ENCODE measurements around the gene PHOSPHO2.
"Not testable (repeated sequence)": the region's sequence is repeated elsewhere in the genome, so short reads cannot be mapped to it uniquely, and the experiment has no call there.

PHOSPHO2 gene

GRCh38 chr2:169684135-169684565 lies 10.1 kb upstream of the PHOSPHO2 start:
- no peak for DNase-seq (ENCODE audit: low spot score)

- DNase-seq (ENCODE audit: low spot score), result not testable (repeated sequence)
These were observed 9.6 kb upstream of the PHOSPHO2 start for GRCh38 chr2:169684712-169685111.

- DNase-seq (ENCODE audit: low spot score), result not testable (repeated sequence)
These were observed 7.4 kb upstream of the PHOSPHO2 start for GRCh38 chr2:169686825-169687224.

GRCh38 chr2:169687943-169688342 lies 6.3 kb upstream of the PHOSPHO2 start:
- DNase-seq (ENCODE audit: low spot score), result not testable (repeated sequence)

- no peak for DNase-seq (ENCODE audit: low spot score)
These were observed 3.3 kb upstream of the PHOSPHO2 start for GRCh38 chr2:169690958-169691357.

- DNase-seq (ENCODE audit: low spot score), result no peak
These were observed 1.6 kb upstream of the PHOSPHO2 start for GRCh38 chr2:169692718-169693117.

- DNase-seq (ENCODE audit: low spot score), result peak; percentile 3
These were observed 909 bp upstream of the PHOSPHO2 start for GRCh38 chr2:169693360-169693759.

- DNase-seq (ENCODE audit: low spot score), result no peak
These were observed 608 bp downstream of the PHOSPHO2 start for GRCh38 chr2:169694894-169695260.

- DNase-seq (ENCODE audit: low spot score), result no peak
These were observed 2.1 kb downstream of the PHOSPHO2 start for GRCh38 chr2:169696381-169696780.

- not testable (repeated sequence) for DNase-seq (ENCODE audit: low spot score)
These were observed 4.9 kb downstream of the PHOSPHO2 start for GRCh38 chr2:169699173-169699572.

- DNase-seq (ENCODE audit: low spot score), result no peak
These were observed 8.7 kb downstream of the PHOSPHO2 start for GRCh38 chr2:169702996-169703395.

- DNase-seq (ENCODE audit: low spot score), result no peak
These were observed 10.0 kb downstream of the PHOSPHO2 start for GRCh38 chr2:169704160-169704708.

GRCh38 chr2:169705927-169706326 lies 11.7 kb downstream of the PHOSPHO2 start:
- peak; percentile 40 for DNase-seq (ENCODE audit: low spot score)

GRCh38 chr2:169707626-169708025 lies 13.4 kb downstream of the PHOSPHO2 start:
- no peak for DNase-seq (ENCODE audit: low spot score)

- DNase-seq (ENCODE audit: low spot score), result no peak
These were observed 15.1 kb downstream of the PHOSPHO2 start for GRCh38 chr2:169709331-169709730.

GRCh38 chr2:169709981-169710380 lies 15.7 kb downstream of the PHOSPHO2 start:
- peak; percentile 46 for DNase-seq (ENCODE audit: low spot score)

GRCh38 chr2:169711751-169712509 lies 17.7 kb downstream of the PHOSPHO2 start:
- no peak for DNase-seq (ENCODE audit: low spot score)

- no peak for DNase-seq (ENCODE audit: low spot score)
These were observed 18.5 kb downstream of the PHOSPHO2 start for GRCh38 chr2:169712791-169713227.

GRCh38 chr2:169713331-169713730 lies 19.1 kb downstream of the PHOSPHO2 start:
- no peak for DNase-seq (ENCODE audit: low spot score)

GRCh38 chr2:169714699-169715098 lies 20.4 kb downstream of the PHOSPHO2 start:
- no peak for DNase-seq (ENCODE audit: low spot score)

GRCh38 chr2:169715379-169716237 lies 21.3 kb downstream of the PHOSPHO2 start:
- DNase-seq (ENCODE audit: low spot score), result no peak

- no peak for DNase-seq (ENCODE audit: low spot score)
These were observed 22.1 kb downstream of the PHOSPHO2 start for GRCh38 chr2:169716238-169716886.

Data from kidney tubule cell (primary cell).